Stimulated activated CD8-positive, alpha-beta memory T cell treated with anti-CD3 and anti-CD28 coated beads, Interleukin-4, amount 100 ng/mL, for 4 hours (primary cell): ENCODE results near the gene HEXB.
A peak's percentile ranks its signal among the peaks of the same experiment; 100 is the strongest.

Experiments used
- DNase-seq, 2 donors: peaks; one replicate each; pipeline ENCODE4 v3.0.0-alpha.2; 2020; ENCODE audit warnings: low read depth in 2 of 2, low spot score in 1 of 2

The HEXB gene

DNA sequence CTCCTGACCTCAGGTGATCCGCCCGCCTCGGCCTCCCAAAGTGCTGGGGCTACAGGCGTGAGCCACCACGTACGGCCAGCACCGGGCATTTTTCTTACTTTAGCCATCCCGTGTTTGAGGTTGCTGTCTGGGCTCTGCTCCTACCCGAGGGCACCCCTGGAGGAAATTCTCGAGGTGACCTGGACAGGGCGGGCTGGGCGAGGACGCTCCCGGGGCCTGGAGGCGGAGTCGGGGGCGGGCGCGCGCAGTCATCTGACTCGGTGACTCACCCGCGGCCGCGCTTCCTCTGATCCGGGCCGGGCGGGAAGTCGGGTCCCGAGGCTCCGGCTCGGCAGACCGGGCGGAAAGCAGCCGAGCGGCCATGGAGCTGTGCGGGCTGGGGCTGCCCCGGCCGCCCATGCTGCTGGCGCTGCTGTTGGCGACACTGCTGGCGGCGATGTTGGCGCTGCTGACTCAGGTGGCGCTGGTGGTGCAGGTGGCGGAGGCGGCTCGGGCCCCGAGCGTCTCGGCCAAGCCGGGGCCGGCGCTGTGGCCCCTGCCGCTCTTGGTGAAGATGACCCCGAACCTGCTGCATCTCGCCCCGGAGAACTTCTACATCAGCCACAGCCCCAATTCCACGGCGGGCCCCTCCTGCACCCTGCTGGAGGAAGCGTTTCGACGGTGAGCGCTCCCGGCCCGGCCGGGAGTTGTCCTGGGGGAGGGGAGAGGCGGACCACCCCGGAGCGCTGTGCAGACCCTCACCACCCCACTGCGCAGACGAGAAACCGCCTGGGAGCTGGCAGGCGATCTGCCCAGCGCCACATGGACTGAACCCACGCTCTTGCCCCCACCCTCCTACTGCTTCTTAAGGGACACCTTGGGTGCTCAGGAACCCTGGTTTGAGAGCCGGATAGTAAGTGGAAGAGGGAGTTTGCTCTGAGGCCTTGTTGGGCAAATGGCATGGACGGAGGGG is at the start of gene HEXB:
Gene HEXB, plus strand, starts transcription at position 334 of the 952 bp plus-strand sequence. Its CDS starts 28 bp downstream, at position 362.
- DNase-seq = peak; percentile 54 to 72

DNA sequence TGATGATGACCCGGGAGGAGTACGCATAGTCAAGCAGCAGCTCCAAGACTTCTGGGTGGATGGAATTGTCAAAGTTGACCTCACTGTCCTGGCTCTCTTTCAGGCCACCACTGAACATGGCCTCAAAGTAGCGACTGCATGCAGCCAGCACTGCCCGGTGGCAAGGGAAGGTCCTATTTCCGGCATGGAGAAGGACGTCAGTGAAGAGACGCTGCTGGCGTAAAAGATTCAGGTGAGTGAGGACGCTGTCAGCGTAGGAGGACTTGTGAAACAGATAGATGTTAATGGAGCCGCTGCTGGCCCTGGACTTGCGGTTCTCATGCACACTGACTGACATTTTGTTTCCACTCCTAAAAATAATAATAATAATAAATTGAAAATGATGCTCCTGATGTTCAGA is 48.9 kb upstream of the HEXB start:
- no peak for DNase-seq

DNA sequence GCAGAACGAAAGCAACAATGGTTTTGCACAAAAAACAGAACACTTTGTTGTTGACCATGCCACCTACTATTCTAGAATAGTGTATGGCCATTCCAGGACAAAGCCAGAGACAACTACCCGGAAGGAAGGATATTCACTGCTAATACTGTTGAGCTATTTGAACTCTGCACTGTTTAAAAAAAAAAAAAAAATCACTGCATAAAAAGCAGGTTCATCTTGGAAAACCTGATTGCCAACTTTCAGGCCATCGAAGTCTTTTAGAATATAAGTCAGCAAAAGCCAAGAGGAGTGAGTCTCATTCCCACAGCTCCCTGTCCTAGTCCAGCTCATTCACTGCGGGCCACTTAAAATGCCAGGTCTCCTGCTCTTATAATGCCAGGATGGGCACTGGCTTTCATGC is 48.5 kb upstream of the HEXB start:
- no peak for DNase-seq

DNA sequence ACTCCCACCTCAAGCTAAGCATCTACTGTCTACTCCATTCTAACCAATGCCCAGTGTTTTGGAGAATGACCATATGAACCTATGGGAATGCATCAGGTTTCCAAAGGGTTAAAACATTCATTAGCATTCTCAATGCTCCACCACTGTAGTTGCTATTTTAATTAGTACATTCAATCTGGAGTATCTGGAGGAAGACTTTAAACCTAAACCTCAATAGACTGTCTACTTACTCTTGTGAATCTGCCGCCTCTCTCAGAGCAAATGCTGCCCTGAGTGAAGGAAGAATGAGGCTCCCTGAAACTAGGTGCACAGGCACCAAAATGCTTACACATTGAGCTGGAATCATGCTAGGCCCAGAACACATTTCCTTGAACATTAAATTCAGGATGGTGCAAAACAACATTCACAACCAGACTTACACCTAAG is 46.5 kb upstream of the HEXB start:
- DNase-seq = no peak

DNA sequence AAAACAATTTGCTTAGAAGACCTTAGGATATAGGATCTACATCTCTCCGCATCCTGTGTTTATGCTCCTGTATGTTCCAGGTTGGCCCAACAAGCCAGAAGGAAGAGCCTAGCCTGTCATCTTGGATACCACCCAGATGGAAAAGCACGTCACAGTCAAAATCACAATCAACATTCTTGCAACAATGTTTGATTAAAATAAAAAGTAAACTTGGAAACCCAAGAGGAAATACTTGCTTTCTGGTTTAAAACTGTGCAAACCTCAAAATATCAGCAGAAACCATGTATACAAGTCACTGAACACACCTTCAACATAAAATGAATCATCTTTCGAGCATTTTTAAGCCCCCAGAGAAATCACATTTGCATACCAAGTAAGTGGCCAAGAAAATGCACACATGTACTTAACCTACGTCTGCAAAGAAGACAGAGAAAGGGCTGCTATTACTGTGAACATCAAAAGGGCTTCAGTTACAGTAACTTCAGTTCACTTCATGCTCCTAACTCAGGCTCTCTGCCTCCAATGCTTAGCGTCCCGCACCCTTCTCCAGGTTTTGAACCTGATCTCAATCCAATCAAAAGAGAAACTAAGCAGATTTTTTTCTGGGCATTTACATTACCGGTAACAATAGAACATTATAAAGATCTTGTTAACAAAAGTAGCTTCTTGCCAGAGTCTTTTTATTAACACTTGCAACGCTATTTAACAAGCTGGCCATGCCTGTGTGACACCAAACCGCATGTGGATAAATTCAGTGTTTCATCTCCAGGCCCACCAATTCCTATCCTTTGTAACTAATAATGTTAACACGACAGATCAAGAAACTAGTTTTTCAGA is 45.8 kb upstream of the HEXB start:
- DNase-seq = no peak

DNA sequence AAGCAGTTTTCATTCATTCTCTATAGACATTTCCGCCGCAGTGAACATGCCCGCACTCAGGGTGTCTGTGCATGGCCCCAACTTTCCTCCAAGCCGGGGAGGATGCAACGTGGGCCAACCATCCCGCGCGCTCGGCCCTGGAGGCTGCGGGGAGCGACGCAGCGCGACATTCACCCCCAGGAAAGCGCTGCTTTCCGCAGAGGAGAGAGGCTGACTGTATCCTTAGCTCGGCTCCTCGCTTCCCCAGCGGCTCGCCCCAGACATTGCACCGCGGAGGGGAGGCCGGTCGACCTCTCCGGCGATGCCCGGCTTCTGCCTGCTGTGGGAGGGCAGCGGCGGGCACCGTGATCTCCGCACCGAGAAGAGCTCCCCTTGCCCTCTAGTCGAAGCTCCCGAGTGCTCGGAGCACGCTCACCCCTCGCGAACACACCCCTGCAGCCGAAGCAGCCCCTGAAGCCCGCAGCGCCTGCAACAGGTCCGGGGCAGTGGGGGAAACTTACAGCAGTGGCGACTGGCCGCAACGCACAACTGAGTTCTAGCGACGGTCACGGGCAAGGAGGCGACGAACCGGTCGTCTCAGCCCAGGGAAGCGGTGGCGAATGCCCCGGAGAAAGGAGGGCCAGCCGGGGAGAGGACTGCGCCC is 45.1 kb upstream of the HEXB start:
- DNase-seq = no peak

DNA sequence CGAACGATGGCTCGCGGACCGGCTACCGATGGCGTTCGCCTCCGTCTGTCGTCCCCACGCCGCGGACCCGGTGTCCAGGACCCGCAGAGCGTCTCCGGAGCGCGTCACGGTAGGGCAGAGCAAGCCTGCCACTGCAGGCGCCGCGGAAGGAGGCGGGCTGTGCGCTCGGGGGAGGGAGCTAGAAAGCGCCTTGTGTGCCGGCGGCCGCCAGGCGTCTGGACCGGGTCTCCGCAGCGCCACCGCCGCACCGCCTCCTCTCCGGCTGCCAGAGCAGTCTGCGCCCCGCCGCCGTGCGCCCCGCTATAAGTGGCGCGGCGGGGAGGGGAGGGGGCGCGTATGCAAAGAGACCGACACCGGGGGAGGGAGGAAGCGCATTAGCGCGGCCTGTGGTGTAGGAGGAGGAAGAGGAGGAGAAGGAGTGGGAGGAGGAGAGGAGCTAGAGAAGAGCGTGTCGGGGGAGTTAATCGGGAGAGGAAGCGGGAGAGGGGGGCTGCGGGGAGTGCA is 44.5 kb upstream of the HEXB start, which contains the start of gene ENC1:
Gene ENC1, minus strand, starts transcription at position 279 of the 504 bp plus-strand sequence. CDS start 4,243 bp downstream, outside the sequence.
- DNase-seq = peak in 1 of 2 donors; percentile 53

DNA sequence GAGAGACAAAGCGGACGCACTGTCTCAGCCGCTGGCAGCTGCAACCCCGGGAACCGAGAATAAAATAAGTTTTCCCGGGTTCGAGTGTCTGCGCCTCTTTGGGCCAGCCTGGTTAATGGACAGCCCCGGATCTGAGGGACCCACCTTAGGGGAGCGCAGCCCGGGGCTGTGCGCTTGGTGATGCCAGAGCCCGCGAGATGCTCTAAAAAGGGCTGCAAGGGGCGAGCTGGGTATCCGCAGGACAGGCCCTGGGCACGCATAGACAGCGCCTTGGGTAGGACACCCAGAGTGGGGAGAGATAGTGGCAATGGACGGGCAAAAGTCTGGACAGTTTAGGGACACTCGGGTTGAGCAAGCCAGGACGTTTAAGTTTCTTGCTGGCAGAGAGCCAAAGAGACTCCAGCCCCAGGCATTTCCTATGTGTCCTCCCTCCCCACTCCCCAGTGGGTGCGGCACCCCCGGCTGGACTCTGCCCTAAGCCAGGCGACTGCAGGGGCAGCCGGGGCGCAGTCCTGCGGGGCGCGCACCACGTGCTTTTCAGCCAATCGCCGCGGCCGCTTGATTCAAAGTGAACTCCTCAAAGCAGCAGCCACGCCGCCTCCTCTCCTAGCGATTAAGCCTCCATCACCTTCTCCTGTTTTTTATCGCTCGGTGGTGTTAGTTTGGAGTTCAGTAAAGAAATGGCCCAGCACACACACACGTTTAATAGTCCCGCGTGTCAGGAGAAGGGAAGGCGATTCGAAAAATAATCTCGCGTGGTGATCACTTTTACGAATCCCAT is 43.9 kb upstream of the HEXB start:
- no peak for DNase-seq

DNA sequence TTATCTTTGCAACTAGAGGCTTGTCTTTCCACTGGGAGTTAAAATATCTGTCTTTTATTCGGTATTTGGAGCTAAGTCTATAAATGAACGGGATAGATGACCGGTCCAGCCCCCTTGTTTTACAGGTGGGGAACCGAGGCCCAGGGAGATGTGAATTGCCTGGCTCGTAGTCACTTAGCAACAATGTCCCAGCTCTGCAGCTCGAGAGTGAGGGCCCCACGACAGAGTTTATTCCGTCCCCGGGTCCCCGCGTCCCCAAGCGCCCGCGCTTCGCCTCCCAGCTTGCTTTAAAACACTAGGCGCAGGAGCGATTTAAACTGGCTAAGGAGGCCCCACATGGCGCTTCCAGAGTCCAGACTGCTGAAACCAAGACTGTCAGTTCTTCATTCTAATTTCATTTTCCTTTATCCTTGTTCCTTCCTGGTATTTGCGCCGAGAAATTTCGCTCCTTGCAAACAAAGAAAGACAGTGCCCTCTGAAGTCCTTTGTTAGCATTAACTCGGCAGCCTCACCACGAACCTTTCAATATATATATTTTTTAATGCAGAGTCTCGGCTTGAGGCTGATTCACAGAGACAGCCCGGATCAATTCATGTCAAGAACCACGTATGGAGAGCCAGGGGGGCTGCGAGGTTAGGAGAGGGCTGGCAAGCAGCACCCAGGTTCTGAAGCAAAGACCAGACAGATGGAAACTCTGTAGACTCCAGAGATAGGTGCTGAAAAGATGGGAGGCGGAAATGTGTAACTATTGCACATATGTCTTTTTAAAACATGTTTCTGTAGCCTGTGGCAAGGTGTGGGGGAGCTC is 43.1 kb upstream of the HEXB start:
- DNase-seq = no peak

DNA sequence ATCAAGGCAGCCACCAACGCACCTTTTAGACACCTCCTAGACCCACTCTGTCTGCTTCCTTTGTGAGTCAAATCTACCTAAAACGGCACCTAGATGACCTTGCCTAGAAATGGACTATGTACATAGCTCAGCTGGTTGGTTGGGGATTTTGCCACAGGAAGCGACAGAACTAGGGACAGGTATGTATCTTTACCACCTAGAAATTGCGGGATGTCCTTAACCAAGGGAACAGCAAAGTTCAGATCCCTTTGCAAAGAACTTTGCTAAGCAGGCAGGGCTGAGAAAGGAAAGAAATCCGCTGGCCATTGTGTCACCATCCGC is 42.5 kb upstream of the HEXB start:
- no peak for DNase-seq

DNA sequence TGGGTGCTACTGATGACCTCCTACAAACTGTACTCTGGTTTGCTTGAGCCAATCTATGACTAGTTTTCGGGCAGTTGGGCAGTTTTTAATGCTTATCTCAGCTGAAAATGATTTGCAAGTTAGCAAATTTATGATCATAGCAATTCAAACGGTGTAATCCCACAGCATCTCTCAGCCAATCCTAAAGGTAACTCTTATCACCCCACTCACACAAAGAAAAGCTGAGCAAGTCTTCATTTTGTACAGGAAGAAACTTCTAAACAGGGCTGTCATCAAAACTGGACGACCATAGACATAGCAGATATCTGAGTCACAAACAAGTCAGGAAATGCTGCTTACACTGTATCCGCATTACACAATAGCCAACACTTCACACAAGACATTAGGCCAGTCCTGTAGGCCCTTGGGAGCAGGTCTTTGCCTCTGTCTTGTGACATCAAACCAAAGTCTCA is 41.9 kb upstream of the HEXB start:
- no peak for DNase-seq

DNA sequence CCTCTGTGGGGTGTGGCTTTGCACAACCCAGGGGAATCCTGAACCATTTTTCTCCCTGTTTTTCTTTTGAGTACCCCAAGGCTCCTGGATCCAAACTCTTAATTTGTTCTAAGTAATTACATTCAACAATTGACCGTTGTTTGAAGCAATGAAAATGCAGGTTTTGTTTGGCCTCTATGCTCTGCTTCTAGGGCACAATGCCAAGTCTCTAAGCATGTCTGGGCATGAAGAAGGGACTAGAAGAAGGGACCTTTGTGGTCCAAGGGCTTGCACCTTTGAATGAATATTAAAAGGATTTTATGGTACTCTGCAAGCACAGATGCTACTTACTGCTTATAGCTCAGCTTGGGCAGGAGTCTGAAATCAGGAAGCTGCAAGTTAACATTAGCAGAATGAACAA is 37.9 kb upstream of the HEXB start:
- no peak for DNase-seq

DNA sequence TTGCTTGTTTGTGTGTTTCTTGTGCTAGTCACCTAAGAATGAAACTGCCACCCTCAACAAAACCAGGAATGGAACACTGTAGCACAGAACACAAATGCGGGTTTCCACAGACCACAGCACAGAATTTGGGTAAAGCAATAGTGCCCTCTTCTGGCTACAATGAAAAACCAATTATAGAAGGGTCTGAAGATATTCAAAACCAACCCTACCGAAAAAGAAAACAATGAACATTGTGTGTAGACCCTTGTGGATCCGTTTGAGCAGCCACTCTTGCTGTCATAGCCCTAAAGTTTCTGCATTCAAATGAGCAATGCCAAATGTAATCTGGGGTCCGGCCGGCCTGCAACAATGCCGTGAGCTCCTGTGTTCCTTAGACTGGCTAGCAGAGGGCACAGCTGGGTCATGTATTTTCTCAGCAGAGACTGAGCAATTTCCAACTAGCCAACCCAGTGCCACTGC is 36.2 kb upstream of the HEXB start:
- no peak for DNase-seq

DNA sequence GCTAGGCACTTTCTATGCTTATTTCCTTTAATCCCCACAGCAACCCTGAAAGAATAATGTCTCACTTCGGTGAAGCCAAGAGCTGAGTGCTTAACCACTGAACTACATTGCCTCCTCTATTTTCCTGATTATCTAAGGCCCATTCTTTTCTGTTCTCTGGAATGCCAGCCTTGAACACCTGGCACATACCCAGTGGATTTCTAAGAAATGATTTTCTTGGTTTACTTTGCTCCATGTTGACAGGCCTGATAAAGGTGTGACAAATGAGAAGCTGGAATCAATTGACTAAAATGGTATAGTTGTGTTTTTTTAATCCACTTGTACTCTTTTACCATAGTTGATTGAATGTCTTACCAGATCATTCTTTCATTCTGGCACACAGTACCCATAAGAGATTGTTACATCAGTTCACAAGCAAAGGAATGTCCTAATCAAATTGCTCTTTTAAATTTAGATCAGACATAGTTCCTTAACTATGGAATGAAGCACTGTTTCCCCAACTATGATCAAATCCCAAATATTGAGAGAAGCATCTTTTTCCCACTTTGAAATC is 35.5 kb upstream of the HEXB start:
- no peak for DNase-seq

DNA sequence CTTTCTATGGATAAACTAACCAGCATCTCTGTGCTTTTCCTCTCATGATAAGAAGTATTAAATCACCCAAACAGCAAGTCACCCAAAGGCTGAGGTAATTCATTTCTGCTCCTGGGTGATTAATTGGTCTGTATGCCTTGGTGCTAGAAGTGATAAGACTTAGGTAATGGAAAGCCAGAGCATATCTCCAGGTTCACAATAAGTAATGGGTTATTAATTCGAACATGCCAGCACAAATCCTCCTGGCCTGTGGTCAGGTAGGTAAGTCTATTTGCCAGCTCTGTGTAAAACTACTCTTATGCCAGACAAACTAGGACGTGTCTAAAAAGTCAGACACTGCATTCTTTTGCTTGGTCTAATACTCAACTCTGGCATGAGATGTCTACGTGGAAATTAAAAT is 33.3 kb upstream of the HEXB start:
- no peak for DNase-seq

DNA sequence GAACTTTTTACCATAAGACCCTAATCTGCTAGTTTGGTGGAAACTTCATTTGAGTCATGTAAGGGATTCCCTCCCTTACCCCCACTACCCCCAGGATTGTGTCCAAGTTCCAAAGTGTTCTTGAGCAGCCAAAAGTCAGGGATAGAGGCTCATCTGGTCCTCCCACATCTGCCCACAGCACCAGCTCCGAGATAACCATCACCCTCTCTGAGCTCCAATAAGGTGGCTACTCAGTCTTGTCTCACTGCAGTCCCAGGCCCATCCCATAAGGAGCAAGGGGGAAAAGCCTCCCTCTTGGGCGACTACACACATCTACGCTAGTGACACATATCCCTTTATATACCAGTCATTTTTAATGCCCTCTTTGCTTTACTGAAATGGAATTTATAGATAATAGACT is 32.5 kb upstream of the HEXB start:
- no peak for DNase-seq

DNA sequence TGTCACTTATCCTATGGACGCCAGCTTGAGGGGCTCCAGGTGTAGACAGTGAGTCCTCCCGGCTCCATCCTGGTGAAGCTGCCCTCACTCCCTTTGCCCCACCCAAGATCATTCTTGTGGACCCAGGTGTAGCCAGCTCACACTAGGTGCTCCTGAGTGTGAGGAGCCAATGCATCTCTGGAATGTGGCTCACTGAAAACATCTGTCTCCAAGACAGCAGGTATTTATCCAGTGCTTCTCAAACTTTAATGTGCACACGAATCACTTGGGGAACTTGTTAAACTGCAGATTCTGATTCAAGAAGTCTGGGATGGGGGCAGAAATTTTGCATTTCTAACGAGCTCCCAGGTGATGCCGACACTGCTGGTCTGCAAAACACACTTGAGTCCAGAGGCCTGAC is 31.0 kb upstream of the HEXB start:
- no peak for DNase-seq

DNA sequence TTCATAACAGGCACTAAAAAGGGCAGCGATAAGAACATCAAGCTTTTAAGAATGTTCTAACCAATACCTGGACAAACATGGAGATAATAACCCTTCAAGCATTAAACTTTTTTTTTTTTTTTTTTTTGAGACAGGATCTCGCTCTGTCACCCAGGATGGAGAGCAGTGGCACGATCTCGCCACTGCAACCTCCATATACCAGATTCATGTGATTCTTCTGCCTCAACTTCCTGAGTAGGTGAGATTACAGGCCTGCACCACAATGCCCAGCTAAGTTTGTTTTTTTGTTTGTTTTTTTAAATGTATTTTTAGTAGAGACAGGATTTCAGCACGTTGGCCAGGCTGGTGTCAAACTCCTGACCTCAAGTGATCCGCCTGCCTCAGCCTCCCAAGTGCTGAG is 29.8 kb upstream of the HEXB start:
- DNase-seq = no peak

DNA sequence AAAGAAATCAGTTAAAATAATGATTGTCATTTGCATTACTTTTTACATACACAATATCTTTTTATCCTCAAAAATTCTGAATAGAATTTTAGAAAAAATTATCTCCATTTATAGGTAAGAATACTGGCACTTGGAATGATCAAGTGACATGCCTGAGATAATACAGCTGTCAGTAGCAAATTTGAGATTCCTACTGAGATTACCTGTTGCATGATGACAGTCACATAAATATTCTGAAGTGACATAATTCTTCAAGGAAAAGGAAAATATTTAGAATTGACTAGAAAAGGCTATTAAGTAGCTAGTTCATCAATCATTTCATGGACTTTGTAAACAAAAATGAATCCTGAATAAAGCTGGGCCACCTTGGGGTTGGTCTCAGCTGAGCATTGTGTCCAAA is 29.3 kb upstream of the HEXB start:
- DNase-seq = no peak
